GM18867 (cell line): ENCODE results near the gene P3R3URF.
A peak's percentile ranks its signal among the peaks of the same experiment; 100 is the strongest.

Source experiments
- ATAC-seq: cut with Tn5 transposase; IDR thresholded peaks from one replicate; pipeline ENCODE4 v1.9.1; 2021; ENCODE audit warnings: mild to moderate bottlenecking, moderate library complexity; ENCODE audit not compliant: unreplicated experiment

The P3R3URF gene

DNA sequence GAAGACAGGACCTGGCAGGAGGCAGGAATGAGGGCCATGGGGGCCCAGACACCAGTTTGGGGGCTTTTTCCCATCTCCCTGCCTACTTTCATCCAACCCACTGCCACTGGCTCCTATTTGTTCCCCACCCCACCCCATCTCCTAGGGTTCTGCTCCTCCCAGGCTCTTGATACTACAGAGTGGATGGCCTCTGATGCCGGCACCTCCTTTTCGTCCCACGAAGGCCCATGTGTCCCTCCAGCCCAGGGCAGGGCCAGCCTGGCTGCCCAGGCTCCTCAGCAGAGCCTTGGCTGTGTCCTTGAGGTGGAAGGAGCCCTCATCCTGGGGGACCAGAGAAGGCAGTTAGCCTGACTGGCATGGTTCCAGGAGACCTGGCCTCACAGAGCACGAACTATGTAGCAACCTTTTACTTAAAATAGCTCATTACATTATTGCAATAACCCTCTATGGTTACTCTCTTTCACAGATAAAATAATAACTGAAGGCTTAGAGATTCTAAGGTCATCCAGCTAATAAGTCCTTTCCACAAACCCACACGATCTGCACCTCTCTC is 18.4 kb upstream of the P3R3URF start:
- no peak for ATAC-seq

DNA sequence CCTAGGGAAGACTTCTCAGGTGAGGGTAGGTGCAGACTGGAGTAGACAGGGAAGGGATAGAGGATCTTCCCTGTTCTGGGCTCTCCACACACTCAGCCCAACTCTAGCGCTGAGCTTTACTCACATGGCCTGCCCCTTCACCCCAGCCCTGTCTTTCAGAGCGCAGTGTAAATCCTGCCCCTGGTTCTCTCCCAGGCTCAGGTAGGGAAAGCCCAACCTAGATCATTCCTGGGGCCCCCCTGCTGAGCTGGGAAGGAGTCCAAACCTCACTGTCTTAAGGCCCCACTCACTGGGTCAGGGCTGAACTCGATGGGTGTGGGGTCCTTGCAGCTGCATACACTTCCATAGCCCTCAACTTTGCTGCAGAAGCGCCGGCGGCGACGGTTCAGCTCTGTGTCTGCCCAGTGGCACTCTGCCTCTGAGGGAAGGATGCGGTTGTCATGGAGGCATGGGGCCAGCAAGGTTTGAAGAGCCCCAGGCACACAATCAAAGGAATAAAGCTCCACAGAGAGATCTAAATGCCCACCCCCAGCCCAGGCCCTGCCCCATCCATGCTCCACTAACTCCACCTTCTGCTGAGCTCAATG is 17.8 kb upstream of the P3R3URF start:
- ATAC-seq, result no peak

DNA sequence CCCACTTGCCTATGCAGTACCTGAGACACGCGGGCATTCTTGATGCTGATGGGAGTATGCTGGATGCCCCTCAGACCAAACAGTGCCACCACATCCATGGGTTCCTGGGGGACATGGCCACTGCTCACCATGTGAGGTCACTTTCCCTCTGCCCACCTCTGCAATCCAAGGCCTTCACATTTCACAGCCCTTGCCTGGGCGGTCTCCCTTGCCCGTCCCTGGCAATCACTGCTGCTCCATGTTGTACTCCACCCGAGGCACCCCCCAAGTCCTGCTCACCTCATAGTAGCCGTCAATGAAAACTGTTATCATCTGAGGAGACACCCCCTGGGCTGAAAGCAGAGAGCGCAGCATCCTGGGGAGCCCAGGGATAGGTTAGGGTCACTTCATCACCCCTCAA is 17.0 kb upstream of the P3R3URF start:
- ATAC-seq, result no peak

DNA sequence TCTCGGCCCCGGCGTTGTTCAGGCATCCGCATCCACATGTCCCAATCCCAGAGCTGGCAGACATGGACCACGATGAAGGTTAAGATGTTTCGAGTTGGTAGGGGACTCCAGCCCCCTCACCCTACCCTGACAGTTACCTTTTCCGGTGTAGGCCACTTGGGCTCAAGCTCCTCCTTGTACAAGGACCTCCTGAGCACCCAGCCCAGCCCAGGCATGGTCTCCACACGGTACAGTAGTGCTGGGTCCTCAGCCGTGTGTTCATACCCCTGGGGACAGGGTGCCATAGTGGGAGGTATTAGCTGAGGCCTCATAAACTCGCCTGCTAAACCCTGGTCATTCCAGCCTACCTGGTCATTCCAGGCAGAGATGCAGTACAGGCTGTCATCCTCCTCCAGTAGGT is 15.9 kb upstream of the P3R3URF start:
- ATAC-seq, result no peak

- ATAC-seq, result no peak
Observed at GRCh38 chr1:46191033-46191701, 14.9 kb upstream of the P3R3URF start.

DNA sequence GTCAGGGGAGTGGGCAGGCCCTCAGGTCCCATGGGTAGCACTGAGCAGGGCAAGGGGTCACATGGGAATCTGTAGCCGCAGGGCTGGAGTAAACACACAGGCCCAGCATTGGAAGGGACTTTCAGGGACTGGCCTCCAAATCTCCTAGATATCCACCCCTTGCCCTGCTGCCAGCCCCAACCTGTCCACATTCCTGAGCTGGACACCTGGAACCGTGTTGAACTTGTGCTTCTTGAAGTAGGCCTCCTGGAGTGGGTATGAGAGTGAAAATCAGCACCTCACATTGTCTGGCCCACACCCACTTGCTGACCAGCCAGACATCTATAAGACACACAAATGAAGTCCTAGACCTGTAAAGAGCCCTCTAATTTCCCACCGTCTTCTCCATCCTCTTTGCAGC is 14.3 kb upstream of the P3R3URF start:
- ATAC-seq, result no peak

DNA sequence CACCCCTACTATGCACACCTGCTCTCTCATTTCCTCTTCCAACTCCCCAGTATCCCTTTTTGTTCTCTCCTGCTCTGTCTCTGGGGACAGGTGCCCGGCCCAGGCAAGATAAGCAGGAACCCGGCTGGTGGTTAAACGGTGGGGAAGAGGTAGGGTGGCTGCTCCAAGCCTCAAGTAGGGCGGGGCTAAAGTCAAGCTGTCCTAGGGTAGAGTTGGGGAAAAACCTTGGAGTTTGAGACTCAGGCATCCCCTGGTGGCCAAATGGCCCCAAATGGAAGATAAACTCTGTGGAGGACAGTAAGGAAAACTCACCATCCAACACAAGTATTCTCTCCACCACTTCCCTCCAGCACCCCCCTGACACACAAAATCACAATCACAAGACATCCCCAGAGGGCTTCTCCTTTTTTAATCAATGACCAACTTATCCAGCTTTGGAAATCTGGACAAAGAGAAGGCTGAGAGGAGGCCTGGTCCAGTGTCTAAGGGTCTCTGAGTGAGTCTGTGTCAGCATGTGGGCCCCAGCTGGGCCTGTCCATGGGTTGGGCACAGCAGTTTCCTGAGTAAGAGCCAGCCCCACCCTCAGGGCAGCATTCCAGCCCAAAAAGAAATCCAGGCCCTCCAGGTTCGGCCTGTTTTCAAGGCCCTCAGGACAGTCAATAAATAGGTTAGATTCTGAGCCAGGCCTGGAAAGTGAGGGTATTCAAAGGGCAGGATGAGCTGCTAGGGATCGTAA is 12.2 kb upstream of the P3R3URF start:
- no peak for ATAC-seq

DNA sequence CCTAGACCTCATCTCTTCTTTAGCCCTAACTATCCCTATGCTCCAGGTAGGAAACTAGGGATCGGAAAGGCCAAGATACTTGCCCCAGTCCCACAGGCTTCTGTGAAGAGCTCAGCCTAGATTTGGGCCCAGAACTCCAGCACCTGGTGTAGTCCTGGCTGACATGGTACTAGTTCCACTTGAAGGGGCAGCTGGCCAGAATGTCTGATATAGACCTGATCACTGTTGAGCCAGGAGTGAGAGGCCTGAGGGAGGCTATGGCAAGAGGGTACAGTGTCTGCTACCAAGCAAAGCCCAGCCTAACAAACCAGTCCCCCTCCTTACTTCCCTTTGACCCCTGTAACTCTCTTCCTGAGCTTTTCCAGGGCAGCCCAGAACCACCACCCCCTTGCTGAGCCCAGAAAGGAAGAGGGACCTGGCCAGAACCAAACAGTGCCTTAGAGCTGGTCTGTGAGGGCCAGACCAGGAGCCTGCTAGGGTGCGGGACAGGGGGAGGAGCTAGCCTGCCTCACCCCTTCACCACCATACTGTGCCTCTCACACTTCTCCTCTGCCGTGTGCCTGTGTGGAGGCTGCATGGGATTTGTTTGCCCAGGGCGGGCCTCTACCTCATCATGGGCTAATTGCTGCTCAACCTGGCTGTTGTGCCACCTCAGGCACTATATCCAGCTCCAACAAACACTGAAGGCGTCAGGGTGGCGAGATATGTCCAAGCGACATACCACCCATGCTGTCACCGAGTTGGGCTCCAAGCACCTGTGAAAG is 11.0 kb upstream of the P3R3URF start:
- ATAC-seq, result no peak

- ATAC-seq, result no peak
Observed at GRCh38 chr1:46186076-46186475, 9.8 kb upstream of the P3R3URF start.

GRCh38 chr1:46184920-46185658 is 8.8 kb upstream of the P3R3URF start:
- ATAC-seq, result no peak

GRCh38 chr1:46183926-46184557 is 7.8 kb upstream of the P3R3URF start:
- peak; percentile 47 for ATAC-seq

DNA sequence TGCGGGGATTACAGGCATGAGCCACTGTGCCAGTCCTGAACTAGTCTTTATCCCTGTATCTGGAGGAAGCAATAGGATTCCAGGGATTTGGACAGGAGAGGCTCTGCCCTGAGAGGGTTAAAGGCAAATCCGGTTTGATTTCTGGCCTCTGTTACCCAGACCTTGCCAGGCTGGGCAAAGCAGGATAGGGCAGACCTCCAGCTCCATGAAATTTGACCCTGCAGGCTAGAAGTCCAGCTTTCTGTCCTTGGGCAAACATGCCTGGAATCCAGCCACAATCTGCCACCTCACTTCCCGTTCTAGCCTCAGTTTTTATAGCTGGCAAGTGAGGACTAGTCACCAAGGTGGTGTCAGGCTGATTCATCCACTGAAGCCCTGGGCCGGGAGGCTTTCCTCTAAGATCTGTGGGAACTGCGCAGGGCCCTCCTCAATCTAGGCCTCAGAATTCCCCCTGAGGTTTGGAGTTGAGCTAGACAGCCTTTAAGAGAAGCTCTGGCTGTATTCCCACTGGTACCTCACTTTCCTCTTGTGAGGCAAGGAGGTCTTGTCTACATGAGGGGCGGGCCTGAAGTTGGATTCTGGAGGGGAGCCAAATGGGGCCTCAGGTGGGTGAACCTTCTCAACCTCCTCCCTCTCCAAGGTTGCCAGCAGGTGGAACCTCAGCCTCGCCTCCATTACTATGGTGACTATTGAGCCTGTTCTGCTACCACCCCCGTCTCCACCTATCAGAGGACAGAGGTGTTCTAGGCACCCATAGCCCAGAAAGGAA is 7.0 kb upstream of the P3R3URF start:
- ATAC-seq, result no peak

DNA sequence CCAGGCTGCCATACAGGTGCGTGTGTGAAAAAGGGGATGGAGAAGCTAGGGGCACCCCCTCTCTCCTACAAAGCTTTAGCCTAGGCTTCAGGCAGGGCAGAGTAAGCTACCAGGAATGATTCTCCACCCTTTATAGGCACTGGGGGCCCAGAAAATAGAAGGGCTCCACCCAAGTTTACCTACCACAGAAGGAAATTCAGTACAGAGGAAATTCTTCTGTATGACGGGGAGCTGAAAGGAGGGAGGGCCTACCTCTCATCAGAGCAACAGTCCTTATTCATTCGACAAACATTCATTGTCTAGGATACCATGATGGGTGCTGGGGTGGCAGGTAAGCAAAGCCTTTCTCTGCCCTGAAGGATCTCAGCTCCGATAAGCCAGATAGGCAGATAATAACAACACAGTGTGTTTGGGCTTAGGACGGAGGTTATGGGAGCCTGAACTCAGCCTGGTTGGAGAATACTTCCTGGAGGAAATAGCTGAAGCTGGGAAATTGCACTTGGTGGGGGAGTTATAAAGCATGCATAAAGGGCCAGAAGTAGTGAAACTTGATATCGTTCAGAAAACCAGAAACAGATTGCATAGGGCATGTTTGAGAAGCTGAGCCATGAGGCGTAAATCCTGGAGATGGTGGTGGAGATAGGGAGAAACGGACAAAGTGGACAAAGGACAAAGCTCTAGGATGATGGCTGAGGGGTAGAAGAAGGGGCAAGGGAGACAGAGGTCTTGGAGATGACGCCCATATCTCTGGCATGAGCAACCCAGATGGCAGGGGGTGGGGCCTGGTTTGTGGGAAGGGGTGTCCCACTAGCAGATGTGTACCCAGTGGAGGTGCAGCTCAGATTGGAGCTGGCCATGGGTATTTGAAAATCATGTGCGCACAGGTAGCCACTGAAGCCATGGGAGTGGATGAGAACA is 5.3 kb upstream of the P3R3URF start:
- ATAC-seq, result no peak

- no peak for ATAC-seq
Observed at GRCh38 chr1:46180082-46180616, 3.9 kb upstream of the P3R3URF start.

DNA sequence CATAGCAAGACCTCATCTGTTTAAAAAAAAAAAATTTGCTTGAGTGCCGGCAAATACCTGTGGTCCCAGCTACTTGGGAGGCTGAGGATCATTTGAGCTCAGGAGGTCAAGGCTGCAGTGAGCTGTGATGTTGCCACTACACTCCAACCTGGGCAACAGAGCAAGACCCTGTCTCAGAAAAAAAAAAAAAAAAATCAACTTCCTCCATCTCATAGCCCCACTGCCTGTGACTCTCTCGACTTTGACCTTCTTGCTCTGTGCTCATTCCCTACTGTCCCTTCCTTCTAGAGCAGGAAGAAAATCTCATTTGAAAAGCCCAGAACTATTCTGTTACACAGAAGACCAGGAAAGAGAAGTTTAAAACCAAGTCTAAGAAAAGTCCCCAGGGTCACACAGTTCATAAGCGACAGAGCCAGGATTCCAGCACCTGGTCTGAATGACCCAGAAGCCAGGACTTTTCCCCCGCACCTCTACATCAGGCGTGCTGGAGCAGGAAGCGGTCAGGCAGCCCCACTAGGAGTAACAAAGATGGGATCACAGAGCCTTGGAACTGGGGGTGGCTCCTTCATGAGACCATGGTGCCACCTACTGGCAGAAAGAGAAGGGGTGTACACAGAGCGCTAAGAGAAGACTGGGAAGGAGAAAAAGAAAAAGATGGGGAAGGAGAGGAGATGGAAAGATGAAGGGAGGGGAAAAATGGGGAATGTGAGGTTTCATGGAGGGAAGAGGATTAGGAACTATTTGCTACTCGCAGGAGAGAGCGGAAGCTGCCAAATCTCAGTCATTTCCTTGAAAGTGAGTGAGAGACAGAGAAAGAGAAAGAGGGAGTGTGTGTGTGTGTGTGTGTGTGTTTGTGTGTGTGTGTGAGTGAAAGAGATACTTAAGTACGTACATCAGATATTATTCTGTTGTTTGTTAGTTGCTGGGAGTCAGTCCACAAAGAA is 3.1 kb upstream of the P3R3URF start:
- ATAC-seq, result peak; percentile 41

DNA sequence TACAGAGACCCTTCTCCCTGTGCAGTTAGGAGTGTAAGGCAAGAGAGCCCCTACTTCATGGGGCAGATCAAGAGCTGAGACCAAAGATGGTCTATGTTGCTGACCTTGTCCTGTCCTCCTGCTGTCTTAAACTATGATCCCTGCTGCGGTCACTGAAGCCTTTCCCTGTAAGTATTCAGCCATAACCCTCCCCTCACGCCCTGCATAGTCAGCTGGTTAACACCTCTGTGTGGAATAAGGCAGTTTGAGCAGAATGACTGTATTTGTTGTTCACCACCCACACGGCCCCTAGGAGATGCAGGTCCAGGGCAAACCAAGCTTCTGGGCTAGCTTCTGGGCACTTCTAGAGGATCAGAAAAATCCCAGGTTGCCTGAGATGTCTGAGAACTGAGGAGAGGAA is 1.0 kb downstream of the P3R3URF start:
- ATAC-seq, result no peak
